GM21717 (cell line): ENCODE measurements around the gene WASHC3.

Source experiments
- ATAC-seq: cut with Tn5 transposase; IDR thresholded peaks from one replicate; pipeline ENCODE4 v1.9.1; 2021; ENCODE audit warnings: mild to moderate bottlenecking, moderate library complexity; ENCODE audit not compliant: unreplicated experiment

Gene WASHC3

GRCh38 chr12:101982307-101982706, 79.5 kb downstream of the WASHC3 start:
- ATAC-seq, result no peak

DNA sequence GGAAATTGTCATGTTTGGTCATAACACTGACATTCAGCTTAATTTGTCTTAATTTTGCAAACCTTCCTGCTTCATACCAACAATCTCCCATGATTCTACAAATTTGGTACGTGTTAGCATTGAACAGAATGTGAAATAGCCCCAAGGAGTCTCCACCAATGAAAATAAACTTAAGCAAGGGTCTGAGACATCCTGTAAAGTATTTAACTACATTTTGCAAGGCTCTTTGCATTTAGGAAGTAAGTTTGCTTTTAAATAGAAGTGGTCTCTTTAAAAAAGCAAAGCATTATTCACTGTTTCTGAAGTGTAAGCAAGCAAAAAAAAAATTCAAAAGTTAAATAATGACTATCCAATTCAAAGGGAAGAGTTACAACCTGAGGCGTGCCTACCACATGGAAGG, 79.9 kb downstream of the WASHC3 start:
- no peak for ATAC-seq

- no peak for ATAC-seq
Observed at GRCh38 chr12:101968770-101969169, 93.0 kb downstream of the WASHC3 start.

DNA sequence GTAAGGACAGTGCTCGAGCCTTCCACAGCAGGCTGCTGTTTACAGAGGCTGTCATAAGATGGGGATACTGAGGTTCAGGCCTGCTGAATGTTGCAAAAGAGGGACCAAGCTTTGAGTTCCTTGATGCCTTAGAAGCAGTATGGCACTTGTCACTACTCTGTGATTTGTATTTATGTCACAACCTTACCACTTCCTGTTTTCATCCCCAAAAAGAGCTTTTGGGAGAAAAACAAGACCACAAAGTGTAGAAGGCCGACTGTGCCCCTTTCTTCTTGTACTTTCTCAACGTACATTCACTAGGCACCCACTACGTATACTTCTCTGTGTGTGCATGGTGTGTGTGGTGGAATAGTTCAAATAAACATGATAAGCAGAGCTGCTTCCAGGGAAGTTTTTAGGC, 94.3 kb downstream of the WASHC3 start:
- no peak for ATAC-seq

DNA sequence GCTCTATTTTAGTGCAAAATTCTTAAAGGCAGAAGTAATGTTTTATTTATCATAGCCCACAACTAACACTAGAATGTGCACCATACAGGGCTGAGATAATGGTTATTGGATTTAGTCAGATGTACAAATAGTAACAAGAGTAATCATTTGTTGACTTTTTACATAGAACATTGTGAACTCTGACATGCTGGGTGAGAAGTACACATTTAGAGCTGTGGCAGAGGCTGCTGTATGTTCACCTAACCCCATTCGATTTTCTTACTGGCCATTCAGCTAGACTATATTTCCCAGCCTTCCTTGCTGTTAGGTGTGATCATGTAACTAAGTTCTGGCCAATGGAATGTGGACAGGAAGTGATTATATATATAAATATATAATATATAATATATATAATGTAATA, 95.3 kb downstream of the WASHC3 start:
- ATAC-seq, result no peak

DNA sequence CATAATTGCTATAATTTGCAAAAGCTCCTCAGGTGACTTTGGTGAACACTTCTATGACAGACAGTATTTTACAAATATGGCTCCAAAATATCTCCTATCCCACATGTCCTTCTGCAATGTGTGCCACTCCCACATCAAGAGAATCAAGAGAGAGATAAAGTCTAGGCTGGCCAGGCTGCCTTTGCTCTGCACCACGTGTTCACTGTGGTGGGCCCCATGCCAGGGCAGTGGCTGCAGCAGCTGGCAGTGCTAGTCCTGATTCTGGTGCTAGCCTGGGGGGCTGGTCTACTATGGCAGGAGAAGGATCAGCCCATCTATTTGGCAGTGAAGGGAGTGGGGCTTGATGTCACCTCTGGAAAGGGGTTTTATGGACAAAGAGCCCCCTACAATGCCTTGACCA, 98.1 kb downstream of the WASHC3 start:
- no peak for ATAC-seq
